LNCaP clone FGC (cell line): ENCODE results near the gene STPG4.

Source experiments
- DNase-seq: peaks from one replicate; pipeline ENCODE4 v3.0.0-alpha.2; 2011; ENCODE audit warnings: low read depth
- H3K4me3 ChIP-seq: 2 replicates; pipeline ENCODE4 v1.5.1; 2011; ENCODE audit warnings: mild to moderate bottlenecking, low read depth, low read length, control low read depth
- TF ChIP-seq, protein P1 (sequence below): IDR thresholded peaks from 2 replicates; pipeline ENCODE4 v1.5.1; 2012; ENCODE audit warnings: mild to moderate bottlenecking; ENCODE audit not compliant: control insufficient read depth, insufficient read depth; ENCODE audit errors: extremely low read depth

The STPG4 gene

DNA sequence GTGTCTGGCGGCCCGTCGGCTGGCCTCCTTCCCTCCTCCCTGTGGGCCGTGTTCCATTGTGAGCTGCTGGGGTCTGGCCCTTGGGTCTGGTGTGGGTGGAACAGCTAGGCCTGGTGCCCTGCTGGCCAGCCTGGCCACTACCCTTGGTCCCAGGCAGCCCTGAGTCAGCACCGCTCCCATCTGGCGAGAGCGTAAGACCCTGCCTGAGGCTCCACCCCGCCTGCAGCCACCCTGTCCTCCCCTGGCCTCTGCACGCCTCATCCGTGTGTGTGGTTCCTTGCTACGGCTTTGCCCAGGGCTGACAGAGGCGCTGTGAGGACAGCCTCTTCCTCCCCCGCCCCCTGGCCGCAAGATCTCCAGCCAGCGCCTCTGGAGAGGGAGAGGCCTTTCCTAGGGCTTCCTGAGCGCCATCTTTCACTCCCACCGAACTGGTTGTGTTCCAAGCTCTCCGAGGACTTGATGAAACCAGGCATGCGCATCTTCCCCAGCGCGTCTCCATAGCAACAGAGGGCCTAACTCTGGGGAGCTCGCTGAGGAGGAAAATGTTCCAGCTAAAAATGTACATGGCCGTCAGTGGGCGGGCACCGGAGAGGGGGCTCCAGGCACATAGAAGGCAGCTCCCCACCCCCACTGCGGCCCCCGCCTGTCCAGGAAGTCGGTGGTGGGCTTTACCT, 83.0 kb downstream of the STPG4 start:
- H3K4me3 ChIP-seq: no peak overlapping the region
- no peak for DNase-seq
- TF ChIP-seq, protein P1, sequence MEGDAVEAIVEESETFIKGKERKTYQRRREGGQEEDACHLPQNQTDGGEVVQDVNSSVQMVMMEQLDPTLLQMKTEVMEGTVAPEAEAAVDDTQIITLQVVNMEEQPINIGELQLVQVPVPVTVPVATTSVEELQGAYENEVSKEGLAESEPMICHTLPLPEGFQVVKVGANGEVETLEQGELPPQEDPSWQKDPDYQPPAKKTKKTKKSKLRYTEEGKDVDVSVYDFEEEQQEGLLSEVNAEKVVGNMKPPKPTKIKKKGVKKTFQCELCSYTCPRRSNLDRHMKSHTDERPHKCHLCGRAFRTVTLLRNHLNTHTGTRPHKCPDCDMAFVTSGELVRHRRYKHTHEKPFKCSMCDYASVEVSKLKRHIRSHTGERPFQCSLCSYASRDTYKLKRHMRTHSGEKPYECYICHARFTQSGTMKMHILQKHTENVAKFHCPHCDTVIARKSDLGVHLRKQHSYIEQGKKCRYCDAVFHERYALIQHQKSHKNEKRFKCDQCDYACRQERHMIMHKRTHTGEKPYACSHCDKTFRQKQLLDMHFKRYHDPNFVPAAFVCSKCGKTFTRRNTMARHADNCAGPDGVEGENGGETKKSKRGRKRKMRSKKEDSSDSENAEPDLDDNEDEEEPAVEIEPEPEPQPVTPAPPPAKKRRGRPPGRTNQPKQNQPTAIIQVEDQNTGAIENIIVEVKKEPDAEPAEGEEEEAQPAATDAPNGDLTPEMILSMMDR: no peak

DNA sequence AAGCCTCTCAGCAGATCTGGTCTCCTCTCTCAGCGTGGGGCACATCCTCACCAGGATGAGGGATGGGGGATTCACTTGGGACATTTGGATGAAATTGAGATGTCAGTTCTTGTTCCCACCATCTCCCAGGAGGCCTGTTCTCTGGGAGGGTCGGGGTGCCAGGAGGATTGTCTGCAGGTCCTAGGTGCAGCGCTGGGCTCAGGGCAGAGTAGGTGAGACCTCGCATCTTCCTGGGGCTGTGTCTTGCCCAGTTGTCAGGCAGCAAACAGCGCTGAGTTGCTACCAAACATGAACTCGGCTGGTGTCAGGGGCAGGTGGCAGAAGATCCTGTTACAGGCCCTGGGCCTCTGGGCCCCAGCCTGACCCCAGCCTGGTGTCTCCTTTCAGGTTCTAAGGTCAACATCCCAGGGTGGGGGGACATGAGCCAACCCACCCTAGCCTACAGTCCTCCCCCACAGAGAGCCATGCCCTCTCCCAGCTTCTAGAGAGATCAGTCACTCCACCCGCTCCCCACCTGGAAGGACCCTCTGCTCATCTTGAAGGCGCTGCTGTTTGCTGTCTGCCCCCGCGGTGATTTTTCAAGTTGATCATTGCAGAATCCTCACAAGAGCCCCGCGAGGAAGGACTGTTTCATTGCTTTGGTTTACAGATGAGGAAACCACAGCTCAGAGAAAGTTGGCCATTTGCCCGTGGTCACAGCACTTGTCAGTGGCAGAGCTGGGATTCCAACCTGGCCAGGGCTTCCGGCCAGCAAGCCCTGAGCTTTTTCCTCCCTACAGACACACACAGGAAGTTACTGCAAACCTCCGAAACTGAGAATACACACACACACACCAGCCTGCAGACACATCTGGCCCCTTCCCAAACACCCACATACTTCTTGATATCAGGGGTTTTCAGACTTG, 83.9 kb downstream of the STPG4 start:
- H3K4me3 ChIP-seq: no peak overlapping the region
- TF ChIP-seq, protein P1: no peak
- DNase-seq: no peak

DNA sequence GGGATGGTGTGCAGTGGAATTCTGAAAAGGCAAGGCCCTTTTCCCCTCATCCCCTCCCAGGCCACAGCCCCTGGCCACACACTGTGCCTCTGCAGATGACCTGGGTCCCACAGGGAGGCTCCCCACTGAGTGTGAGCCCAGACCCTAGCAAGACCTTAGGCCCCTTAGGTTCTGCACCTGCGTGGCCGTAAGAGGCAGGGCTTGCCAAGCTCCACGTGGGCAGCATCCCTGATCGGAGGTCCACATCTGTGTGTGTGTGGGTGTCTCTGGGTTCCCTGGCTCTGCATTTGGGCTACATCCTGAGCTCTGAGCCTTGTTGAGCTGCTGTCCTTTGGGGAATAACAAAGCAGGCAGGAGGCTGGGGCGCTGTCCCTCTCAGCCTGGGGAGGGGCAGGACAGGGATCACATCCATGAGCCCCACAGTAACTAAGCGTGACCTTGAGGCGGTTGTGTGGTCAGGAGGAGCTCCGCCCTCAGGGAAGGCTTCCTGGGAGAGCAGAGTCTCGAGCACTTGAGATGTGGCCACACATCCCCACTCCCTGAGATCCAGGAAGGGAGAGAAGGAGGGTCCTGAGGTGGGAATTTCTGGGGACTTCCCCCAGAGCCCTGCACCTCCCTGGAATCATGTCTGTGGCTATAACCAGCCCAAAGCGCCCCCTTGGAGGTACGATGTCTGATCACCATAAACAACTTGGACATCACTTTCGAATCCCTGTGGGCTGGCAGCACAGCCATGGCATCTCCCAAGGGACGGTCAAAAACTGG, 84.8 kb downstream of the STPG4 start:
- DNase-seq: no peak
- H3K4me3 ChIP-seq: no peak overlapping the region
- TF ChIP-seq, protein P1: no peak

DNA sequence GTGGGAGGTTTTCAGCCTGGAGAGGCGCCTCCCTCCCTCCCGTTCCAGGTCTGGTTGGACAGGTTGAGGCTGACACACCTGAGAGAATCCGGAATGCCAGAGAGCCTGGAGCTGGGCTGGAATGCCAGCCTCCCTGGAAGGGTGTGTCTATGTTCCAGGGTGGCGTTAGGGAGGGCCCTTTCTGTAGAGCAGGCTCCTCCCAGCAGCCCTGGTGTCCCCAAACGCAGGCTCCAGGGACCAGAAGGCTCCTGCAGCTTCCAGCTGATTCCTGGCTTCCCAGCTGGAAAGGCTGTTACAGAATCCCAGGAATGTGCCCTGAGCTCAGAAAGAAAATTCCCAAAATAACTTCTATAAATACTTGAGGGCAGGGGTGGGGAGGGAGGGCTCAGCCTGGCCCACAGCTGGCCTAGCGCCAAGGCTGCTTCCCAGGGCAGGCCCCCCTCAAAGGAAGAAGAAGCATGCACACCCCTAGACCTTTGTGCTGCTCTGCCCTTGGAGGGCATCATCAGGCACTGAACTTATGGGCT, 85.4 kb downstream of the STPG4 start:
- H3K4me3 ChIP-seq: no peak overlapping the region
- DNase-seq: peak; percentile 74
- TF ChIP-seq, protein P1: no peak

DNA sequence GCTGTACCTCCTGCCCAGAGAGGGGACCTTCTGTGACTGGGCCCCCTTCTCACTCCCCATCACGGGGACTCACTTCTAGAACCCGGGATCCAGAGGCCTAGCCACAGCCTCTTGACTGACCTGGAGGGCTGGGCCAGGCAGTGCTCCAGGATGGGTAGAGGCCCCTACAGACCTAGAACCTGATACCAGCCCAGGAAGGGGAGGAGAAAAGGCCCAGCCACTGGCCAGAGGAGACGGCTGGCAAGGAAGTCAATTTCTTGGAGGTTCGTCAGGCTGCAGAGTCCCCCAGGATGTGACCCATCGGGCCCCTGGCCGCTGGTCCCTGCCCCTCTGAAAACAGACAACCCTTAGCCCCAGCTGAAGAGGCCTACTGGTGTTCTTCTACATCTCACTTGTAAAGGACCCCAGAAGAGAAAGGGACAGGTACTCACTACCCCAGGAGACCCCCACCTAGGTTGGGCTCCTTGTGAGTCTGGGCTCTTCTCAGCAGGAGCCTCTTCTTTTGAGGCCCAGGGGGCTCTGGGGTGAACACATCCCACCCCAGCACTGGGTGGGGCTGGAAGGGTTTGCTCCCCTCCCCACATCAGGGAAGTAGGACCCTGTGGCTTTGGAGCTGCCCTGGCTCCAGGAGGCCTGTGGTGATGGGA, 86.0 kb downstream of the STPG4 start:
- no peak for DNase-seq
- TF ChIP-seq, protein P1: no peak
- H3K4me3 ChIP-seq: no peak overlapping the region

DNA sequence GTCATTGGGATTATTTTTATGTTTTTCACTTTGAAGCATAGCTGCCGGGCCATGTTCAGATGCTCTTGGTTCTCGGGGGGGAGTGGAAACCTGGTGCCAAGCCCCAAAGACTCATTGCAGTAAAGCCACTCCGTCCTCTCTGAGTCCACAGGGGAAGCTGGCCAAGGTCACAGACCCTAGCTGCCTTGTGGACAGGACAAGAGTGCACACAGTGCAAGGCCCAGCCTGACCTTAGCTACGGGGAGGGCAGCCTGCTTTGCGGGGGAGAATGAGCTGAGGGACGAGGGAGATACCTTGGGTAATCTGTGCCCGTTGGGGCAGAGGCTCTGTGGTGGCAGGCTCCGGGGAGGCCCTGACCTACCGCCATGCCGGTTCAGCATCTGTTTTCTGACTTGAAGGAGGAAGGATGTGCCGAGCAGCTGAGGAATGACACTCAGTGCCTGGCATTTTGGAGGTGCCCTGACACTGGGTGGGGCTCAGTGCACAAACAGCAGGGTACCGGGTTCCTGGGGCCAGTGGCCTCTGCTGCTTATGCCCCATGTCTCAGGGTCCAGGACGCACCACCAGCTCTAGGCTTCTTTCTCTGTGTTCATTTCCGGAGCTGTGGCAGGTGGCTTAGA, 87.2 kb downstream of the STPG4 start:
- TF ChIP-seq, protein P1: no peak
- no peak overlapping the region for H3K4me3 ChIP-seq
- no peak for DNase-seq
